GM12878 (cell line): ENCODE measurements around the gene AP3S2. TPM values are rescaled to one million over a fixed set of nuclear protein-coding genes. Genes with fewer than 3 reads are reported as not detected.

Experiments used
- CBX3 ChIP-seq: fragments of 200-600 bp; sonication (generic); IDR thresholded peaks from 2 replicates; pipeline ENCODE4 v1.6.1; 2016; ENCODE audit warnings: low read depth, borderline replicate concordance
- HDAC2 ChIP-seq: fragments of 200-600 bp; sonication (generic); IDR thresholded peaks from 2 replicates; pipeline ENCODE4 v1.6.1; 2017
- IKZF2 ChIP-seq, 2 experiments: fragments of 450-650 bp; IDR thresholded peaks; 2 replicates each; pipeline ENCODE4 v1.6.1; 2017; ENCODE audit warnings: mild to moderate bottlenecking in 2 of 2, moderate library complexity in 2 of 2
- IRF4 ChIP-seq: IDR thresholded peaks from 2 replicates; pipeline ENCODE4 v1.6.1; 2011; ENCODE audit warnings: low read depth, low read length
- JUND ChIP-seq: IDR thresholded peaks from 2 replicates; pipeline ENCODE4 v1.6.1; 2012; ENCODE audit warnings: low read depth, mild to moderate bottlenecking, low read length, improper control_type of control experiment, moderate library complexity
- KAT2A ChIP-seq: conservative IDR thresholded peaks from 2 replicates; pipeline ENCODE4 v1.6.1; 2011; ENCODE audit warnings: low read depth, low read length; ENCODE audit not compliant: control insufficient read depth
- MEF2A ChIP-seq: IDR thresholded peaks from 2 replicates; pipeline ENCODE4 v1.6.1; 2011; ENCODE audit warnings: low read depth, mild to moderate bottlenecking, low read length, moderate library complexity; ENCODE audit not compliant: insufficient read depth
- MXI1 ChIP-seq: fragments of 150-350 bp; IDR thresholded peaks from 2 replicates; pipeline ENCODE4 v1.6.1; 2011; ENCODE audit warnings: low read depth, mild to moderate bottlenecking, inconsistent platforms, low read length, improper control_type of control experiment
- NFIC ChIP-seq: IDR thresholded peaks from 2 replicates; pipeline ENCODE4 v1.6.1; 2012; ENCODE audit warnings: low read depth, mild to moderate bottlenecking, inconsistent platforms, low read length, moderate library complexity
- NR2C2 ChIP-seq: IDR thresholded peaks from 2 replicates; pipeline ENCODE4 v1.6.1; 2011; ENCODE audit warnings: borderline replicate concordance, low read depth; ENCODE audit not compliant: control insufficient read depth, insufficient read length
- NR2F1 ChIP-seq: fragments of 450-650 bp; conservative IDR thresholded peaks from 2 replicates; pipeline ENCODE4 v1.6.1; 2017; ENCODE audit warnings: mild to moderate bottlenecking
- POLR2AphosphoS2 ChIP-seq: IDR thresholded peaks from 2 replicates; pipeline ENCODE4 v1.6.1; 2011; ENCODE audit warnings: low read depth, mild to moderate bottlenecking, low read length, improper control_type of control experiment, moderate library complexity
- POU2F2 ChIP-seq: IDR thresholded peaks from 3 replicates; pipeline ENCODE4 v1.6.1; 2011; ENCODE audit warnings: low read depth, mild to moderate bottlenecking, low read length, borderline replicate concordance
- RAD21 ChIP-seq: IDR thresholded peaks from 2 replicates; pipeline ENCODE4 v1.6.1; 2011; ENCODE audit warnings: mild to moderate bottlenecking, low read depth, low read length, moderate library complexity; ENCODE audit not compliant: insufficient read depth
- RB1 ChIP-seq: fragments of 450-650 bp; formaldehyde crosslinking; IDR thresholded peaks from 2 replicates; pipeline ENCODE4 v1.6.1; 2017; ENCODE audit warnings: mild to moderate bottlenecking, borderline replicate concordance
- SP1 ChIP-seq: IDR thresholded peaks from one replicate; pipeline ENCODE4 v1.6.1; 2011; ENCODE audit warnings: low read depth, low read length
- SUPT20H ChIP-seq: IDR thresholded peaks from 2 replicates; pipeline ENCODE4 v1.6.1; 2011; ENCODE audit warnings: low read depth, mild to moderate bottlenecking, low read length, moderate library complexity, borderline replicate concordance; ENCODE audit not compliant: control insufficient read depth
- YBX1 ChIP-seq: fragments of 450-650 bp; IDR thresholded peaks from 2 replicates; pipeline ENCODE4 v1.6.1; 2016; ENCODE audit warnings: antibody characterized with exemption
- polyA plus RNA-seq, 11 experiments: library from polyadenylated mRNA; depleted of rRNA in 4 of 11; unstranded in 6 of 11; stranded (reverse) in 5 of 11; fragments of >200 nt; fragmentation: Nextera tagmentation in 4 of 11; fragmentation: Illumina TruSeq in 1 of 11; extraction: Ambion mirVana in 4 of 11; extraction: Trizol in 1 of 11; gene quantifications; 1 replicate in 1 of 11; 2 replicates in 10 of 11; pipeline versions ENCODE4 v1.2.1 to v1.2.3, GENCODE V29; 2011 to 2016; ENCODE audit warnings: inconsistent platforms in 2 of 11, missing spikeins in 2 of 11, low read depth in 1 of 11
- total RNA-seq, 4 experiments: library from RNA; depleted of rRNA in 3 of 4; stranded (reverse); fragments of >200 nt in 3 of 4; fragmentation: Illumina TruSeq in 1 of 4; extraction: Trizol in 1 of 4; gene quantifications; 2 replicates each; pipeline versions ENCODE4 v1.2.1 to v1.2.3, GENCODE V29; 2013 to 2021
- TF ChIP-seq, protein P1 (sequence below): IDR thresholded peaks from 2 replicates; pipeline ENCODE4 v1.6.1; 2012; ENCODE audit warnings: low read length, inconsistent platforms
- TF ChIP-seq, protein P2 (sequence below): fragments of 450-650 bp; IDR thresholded peaks from 2 replicates; pipeline ENCODE4 v1.6.1; 2017; ENCODE audit warnings: low read depth, mild to moderate bottlenecking, moderate library complexity
- TF ChIP-seq, protein P3 (sequence below): fragments of 450-650 bp; IDR thresholded peaks from 2 replicates; pipeline ENCODE4 v1.6.1; 2016; ENCODE audit warnings: mild to moderate bottlenecking
- TF ChIP-seq, protein P4 (sequence below): IDR thresholded peaks from 2 replicates; pipeline ENCODE4 v1.6.1; 2012; ENCODE audit warnings: mild to moderate bottlenecking, low read depth, low read length

Gene AP3S2
- total and polyA plus RNA-seq, 10 of the 15 experiments (the other 5 are each of a cell fraction or from before 2014, with no cell fraction given), result 10.0 to 43.6 (median 26.0) TPM

DNA sequence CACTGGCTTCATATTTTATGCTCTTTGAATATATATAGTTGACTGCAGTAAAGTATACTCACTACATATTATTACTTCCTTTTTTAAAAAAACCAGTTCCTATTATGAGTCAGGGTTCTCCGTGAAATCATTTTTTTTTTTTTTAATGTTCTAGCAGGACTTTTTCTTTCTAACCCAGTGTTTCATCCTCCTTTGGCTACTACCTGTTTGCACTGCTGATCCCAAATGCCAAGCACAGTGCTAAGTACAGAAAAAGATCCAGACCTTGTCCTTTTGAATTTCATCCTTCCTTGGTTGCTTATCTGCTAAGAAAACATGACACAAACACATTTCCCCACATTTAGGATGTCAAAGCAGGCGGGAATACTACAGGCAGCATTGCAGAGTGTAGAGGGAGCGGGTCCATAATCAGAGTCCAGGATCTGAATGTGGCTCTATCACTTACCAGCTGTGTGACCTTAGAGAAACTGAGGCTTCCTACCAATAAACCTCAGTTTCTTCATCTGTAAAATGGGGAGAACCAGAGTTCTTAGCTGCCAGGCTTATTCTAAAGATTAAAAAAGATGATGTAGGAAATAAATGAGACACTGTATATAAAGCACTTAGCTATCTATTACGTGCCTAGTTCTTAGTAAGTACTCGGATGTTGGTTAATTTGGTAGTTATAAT is 42.0 kb downstream of the AP3S2 start (continued):
- no peak for TF ChIP-seq RAD21
- TF ChIP-seq POLR2AphosphoS2, result no peak
- TF ChIP-seq SUPT20H, result no peak
- TF ChIP-seq IKZF2 (IDR thresholded peaks at IDR 0.05), result peak in 1 of 2 experiments; percentile 48; a peak in 3 of 4 replicates
- TF ChIP-seq MXI1, result no peak
- peak; percentile 54; the same call in 1 of the 2 replicates for TF ChIP-seq JUND
- TF ChIP-seq YBX1, result no peak
- no peak for TF ChIP-seq CBX3
- TF ChIP-seq, protein P1, sequence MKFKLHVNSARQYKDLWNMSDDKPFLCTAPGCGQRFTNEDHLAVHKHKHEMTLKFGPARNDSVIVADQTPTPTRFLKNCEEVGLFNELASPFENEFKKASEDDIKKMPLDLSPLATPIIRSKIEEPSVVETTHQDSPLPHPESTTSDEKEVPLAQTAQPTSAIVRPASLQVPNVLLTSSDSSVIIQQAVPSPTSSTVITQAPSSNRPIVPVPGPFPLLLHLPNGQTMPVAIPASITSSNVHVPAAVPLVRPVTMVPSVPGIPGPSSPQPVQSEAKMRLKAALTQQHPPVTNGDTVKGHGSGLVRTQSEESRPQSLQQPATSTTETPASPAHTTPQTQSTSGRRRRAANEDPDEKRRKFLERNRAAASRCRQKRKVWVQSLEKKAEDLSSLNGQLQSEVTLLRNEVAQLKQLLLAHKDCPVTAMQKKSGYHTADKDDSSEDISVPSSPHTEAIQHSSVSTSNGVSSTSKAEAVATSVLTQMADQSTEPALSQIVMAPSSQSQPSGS, result peak; percentile 30; the same call in 1 of the 2 replicates
- no peak for TF ChIP-seq RB1
- no peak for TF ChIP-seq HDAC2
- TF ChIP-seq MEF2A, result peak; percentile 45; the same call in 1 of the 2 replicates
- no peak for TF ChIP-seq KAT2A
- TF ChIP-seq, protein P2, sequence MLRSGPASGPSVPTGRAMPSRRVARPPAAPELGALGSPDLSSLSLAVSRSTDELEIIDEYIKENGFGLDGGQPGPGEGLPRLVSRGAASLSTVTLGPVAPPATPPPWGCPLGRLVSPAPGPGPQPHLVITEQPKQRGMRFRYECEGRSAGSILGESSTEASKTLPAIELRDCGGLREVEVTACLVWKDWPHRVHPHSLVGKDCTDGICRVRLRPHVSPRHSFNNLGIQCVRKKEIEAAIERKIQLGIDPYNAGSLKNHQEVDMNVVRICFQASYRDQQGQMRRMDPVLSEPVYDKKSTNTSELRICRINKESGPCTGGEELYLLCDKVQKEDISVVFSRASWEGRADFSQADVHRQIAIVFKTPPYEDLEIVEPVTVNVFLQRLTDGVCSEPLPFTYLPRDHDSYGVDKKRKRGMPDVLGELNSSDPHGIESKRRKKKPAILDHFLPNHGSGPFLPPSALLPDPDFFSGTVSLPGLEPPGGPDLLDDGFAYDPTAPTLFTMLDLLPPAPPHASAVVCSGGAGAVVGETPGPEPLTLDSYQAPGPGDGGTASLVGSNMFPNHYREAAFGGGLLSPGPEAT, result 0 out of 2 replicates have a peak, but pooled peaks have one; percentile 32
- TF ChIP-seq, protein P3, sequence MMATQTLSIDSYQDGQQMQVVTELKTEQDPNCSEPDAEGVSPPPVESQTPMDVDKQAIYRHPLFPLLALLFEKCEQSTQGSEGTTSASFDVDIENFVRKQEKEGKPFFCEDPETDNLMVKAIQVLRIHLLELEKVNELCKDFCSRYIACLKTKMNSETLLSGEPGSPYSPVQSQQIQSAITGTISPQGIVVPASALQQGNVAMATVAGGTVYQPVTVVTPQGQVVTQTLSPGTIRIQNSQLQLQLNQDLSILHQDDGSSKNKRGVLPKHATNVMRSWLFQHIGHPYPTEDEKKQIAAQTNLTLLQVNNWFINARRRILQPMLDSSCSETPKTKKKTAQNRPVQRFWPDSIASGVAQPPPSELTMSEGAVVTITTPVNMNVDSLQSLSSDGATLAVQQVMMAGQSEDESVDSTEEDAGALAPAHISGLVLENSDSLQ, result no peak
- TF ChIP-seq, protein P4, sequence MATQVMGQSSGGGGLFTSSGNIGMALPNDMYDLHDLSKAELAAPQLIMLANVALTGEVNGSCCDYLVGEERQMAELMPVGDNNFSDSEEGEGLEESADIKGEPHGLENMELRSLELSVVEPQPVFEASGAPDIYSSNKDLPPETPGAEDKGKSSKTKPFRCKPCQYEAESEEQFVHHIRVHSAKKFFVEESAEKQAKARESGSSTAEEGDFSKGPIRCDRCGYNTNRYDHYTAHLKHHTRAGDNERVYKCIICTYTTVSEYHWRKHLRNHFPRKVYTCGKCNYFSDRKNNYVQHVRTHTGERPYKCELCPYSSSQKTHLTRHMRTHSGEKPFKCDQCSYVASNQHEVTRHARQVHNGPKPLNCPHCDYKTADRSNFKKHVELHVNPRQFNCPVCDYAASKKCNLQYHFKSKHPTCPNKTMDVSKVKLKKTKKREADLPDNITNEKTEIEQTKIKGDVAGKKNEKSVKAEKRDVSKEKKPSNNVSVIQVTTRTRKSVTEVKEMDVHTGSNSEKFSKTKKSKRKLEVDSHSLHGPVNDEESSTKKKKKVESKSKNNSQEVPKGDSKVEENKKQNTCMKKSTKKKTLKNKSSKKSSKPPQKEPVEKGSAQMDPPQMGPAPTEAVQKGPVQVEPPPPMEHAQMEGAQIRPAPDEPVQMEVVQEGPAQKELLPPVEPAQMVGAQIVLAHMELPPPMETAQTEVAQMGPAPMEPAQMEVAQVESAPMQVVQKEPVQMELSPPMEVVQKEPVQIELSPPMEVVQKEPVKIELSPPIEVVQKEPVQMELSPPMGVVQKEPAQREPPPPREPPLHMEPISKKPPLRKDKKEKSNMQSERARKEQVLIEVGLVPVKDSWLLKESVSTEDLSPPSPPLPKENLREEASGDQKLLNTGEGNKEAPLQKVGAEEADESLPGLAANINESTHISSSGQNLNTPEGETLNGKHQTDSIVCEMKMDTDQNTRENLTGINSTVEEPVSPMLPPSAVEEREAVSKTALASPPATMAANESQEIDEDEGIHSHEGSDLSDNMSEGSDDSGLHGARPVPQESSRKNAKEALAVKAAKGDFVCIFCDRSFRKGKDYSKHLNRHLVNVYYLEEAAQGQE, result no peak
- TF ChIP-seq POU2F2, result no peak
- TF ChIP-seq NR2F1, result no peak
- TF ChIP-seq SP1, result no peak
- TF ChIP-seq NFIC, result peak; percentile 75
- TF ChIP-seq NR2C2, result no peak
- TF ChIP-seq IRF4, result peak; percentile 53; the same call in 1 of the 2 replicates
